Left lung (tissue), 10 donors: ENCODE data around the gene OSBP2. TPM values are rescaled to one million over a fixed set of nuclear protein-coding genes. Genes with fewer than 3 reads are reported as not detected.

ENCODE experiments used
- ATAC-seq: fragments of 200-7000 bp; cut with Tn5 transposase; one replicate; pipeline ENCODE4 v1.9.1; 2020; ENCODE audit warnings: moderate library complexity
- DNase-seq, 4 donors: peaks; one replicate each; pipeline ENCODE4 v3.0.0-alpha.2; 2013 to 2020
- H3K27ac ChIP-seq, 2 donors: fragments of 200-600 bp; sonication (generic) in 1 of 2; one replicate each; pipeline versions ENCODE4 v1.5.0 to v1.8.0; 2020 to 2021
- H3K27me3 ChIP-seq, 2 donors: fragments of 200-600 bp; sonication (generic) in 1 of 2; one replicate each; pipeline versions ENCODE4 v1.5.0 to v1.8.0; 2020 to 2021
- H3K36me3 ChIP-seq, 2 donors: fragments of 200-600 bp; sonication (generic) in 1 of 2; one replicate each; pipeline versions ENCODE4 v1.5.0 to v1.8.0; 2020 to 2021
- H3K4me1 ChIP-seq, 2 donors: fragments of 200-600 bp; one replicate each; pipeline ENCODE4 v1.8.0; 2021
- H3K4me3 ChIP-seq, 2 donors: fragments of 200-600 bp; sonication (generic) in 1 of 2; one replicate each; pipeline versions ENCODE4 v1.5.0 to v1.8.0; 2020 to 2021; ENCODE audit warnings: mild to moderate bottlenecking in 1 of 2
- H3K9me3 ChIP-seq, 2 donors: fragments of 200-600 bp; sonication (generic) in 1 of 2; one replicate each; pipeline versions ENCODE4 v1.5.0 to v1.8.0; 2020 to 2021
- intact Hi-C, 2 donors: fragments of 100-400 bp; cut with DNase I; formaldehyde crosslinking; loops; one replicate each; pipeline versions ENCODE4 v1.11.2 to v1.14.2; 2022
- polyA plus RNA-seq, 6 donors: library from polyadenylated mRNA; unstranded; fragments of 120-200 nt; gene quantifications; one replicate each; pipeline ENCODE4 v1.2.1, GENCODE V29; 2013; ENCODE audit not compliant: insufficient read length in 6 of 6
- total RNA-seq, 2 donors: library from RNA; stranded (reverse); fragmentation: NEBNext Ultra II Directional; extraction: Animal tissue kit (Norgen Biotek cat#: 25700); gene quantifications; one replicate each; pipeline ENCODE4 v1.2.1, GENCODE V29; 2021
- TF ChIP-seq, protein P1 (sequence below), 2 donors: fragments of 200-600 bp; sonication (generic) in 1 of 2; IDR thresholded peaks; one replicate each; pipeline versions ENCODE4 v1.5.0 to v1.8.0; 2021; ENCODE audit warnings: antibody characterized with exemption in 2 of 2
- donor health status: DM: no; HTN: yes; CAD: no.
- donor health status: DM: no; HTN: no; CAD: no.

Gene OSBP2
- total and polyA plus RNA-seq, 8 donors: 4.0 to 21.0 (median 15.8) TPM

DNA sequence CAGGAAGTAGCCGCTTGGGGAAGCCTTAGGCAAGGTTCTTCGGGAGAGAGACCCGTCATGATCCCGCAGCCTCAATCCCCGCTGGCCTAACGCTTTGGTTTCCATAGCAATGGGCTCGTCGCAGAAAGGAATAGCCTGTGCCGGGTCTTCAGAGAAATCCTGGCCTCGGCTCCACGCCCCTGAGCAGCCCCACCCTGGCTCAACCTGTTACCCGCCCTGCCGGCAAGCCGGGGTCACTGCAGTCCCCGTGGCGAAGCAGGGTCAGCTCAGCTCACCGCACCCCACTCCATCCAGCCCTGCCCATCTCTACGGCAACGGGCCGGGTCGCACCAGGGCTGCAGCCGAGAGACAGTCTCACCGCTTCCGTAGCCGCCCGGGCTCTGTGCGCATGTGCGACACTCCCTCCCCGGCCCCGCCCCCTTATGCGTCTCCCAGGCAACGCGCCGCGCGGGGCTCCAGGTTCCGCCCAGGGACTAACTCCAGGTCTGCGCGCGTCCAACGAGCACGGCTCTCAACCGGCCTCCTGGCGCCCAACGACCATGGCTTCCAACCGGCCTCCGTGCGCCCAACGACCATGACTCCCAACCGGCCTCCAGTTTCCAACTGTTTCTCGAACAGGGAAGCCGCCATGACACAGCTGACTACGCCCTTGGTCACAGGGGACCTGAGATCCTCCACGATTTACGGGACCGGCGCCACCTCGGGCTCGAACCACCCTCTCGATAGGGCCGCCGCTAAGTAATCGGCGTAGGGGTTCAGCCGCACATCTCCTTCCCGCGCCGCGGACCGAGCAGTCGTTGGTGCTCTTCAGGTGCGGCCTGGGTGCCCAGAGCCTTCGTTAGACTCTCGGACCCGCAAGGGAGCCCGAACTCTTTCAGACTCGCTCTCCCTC lies 26.9 kb upstream of the OSBP2 start, which contains the start of gene DUSP18:
DUSP18 (minus strand) TSS at position 382 of the 892 bp plus-strand sequence. CDS start 3,872 bp downstream, outside the sequence.
- TF ChIP-seq, protein P1, sequence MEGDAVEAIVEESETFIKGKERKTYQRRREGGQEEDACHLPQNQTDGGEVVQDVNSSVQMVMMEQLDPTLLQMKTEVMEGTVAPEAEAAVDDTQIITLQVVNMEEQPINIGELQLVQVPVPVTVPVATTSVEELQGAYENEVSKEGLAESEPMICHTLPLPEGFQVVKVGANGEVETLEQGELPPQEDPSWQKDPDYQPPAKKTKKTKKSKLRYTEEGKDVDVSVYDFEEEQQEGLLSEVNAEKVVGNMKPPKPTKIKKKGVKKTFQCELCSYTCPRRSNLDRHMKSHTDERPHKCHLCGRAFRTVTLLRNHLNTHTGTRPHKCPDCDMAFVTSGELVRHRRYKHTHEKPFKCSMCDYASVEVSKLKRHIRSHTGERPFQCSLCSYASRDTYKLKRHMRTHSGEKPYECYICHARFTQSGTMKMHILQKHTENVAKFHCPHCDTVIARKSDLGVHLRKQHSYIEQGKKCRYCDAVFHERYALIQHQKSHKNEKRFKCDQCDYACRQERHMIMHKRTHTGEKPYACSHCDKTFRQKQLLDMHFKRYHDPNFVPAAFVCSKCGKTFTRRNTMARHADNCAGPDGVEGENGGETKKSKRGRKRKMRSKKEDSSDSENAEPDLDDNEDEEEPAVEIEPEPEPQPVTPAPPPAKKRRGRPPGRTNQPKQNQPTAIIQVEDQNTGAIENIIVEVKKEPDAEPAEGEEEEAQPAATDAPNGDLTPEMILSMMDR (IDR thresholded peaks at IDR 0.05): peak; percentile 10 to 58
- H3K27me3 ChIP-seq: peaks cover 0 to 12% of the 10 kb centered on the region in 2 donors
- H3K36me3 ChIP-seq: peaks cover 0 to 13% of the 10 kb centered on the region in 2 donors
- H3K4me1 ChIP-seq: peaks cover 0 to 19% of the 10 kb centered on the region in 2 donors
- H3K9me3 ChIP-seq: no peaks in the 10 kb centered on the region
- intact Hi-C loops: no loop called here
- DNase-seq (peak; percentile 90 to 100 (median 94)), ATAC-seq (peak; percentile 96)
- peak within 1 kb of the TSS; percentile 53 to 80 for H3K27ac ChIP-seq
- peak within 1 kb of the TSS; percentile 70 to 81 for H3K4me3 ChIP-seq

DNA sequence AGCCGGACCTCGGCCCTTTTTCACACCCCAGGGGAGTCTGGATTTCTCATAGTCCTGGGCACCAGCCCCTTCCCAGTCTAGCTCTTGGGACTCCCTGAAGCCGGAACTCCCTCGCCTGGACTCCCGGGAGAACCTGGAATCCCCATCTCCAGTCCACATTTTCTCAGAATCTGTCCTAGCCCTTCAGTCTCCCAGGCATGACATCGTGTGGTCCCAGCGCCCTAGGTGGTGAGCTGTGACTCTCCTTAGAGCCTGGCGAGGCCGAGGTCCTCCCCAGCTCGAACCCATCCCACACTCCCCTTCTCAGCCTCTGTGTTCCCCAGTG lies 26.3 kb upstream of the OSBP2 start:
- peak in 1 of 4 donors; percentile 4 for DNase-seq
- no peaks in the 10 kb centered on the region for H3K9me3 ChIP-seq
- peak; percentile 1 for ATAC-seq
- intact Hi-C loops: no loop called here
- H3K4me3 ChIP-seq: peak overlapping the region; percentile 70 to 81
- peaks cover 0 to 7% of the 10 kb centered on the region in 2 donors for H3K36me3 ChIP-seq
- H3K27ac ChIP-seq: peak overlapping the region in 1 of 2 donors; percentile 80
- peaks cover 0 to 12% of the 10 kb centered on the region in 2 donors for H3K27me3 ChIP-seq
- TF ChIP-seq, protein P1 (IDR thresholded peaks at IDR 0.05): no peak
- peaks cover 0 to 19% of the 10 kb centered on the region in 2 donors for H3K4me1 ChIP-seq

DNA sequence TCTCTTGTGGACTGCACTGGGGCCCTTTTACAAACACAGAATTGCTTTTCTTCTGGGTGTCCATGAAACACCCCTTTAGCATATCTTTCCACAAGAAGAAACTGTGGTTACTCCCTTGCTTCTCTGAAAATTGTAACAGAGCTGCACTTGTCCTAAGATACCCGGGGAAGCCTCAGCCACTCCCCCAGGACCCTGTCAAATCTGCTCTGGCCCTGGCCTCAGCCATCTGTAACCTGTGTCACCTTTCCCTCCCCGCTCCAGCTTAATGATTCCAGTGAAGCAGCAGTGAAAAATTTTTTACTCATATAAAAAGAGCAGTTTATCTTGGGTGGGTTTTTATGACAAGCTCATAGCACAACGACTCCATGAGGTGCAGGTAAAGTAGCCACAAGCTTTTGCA lies 23.6 kb upstream of the OSBP2 start:
- ATAC-seq: no peak
- Histone ChIP-seq H3K27ac (no peak overlapping the region), H3K4me1 (peaks cover 0 to 15% of the 10 kb centered on the region in 2 donors), H3K36me3 (no peaks in the 10 kb centered on the region), H3K27me3 (peaks cover 0 to 12% of the 10 kb centered on the region in 2 donors), H3K4me3 (no peak overlapping the region), H3K9me3 (no peaks in the 10 kb centered on the region)
- TF ChIP-seq, protein P1 (IDR thresholded peaks at IDR 0.05): no peak
- no peak for DNase-seq
- intact Hi-C loops: no loop called here

DNA sequence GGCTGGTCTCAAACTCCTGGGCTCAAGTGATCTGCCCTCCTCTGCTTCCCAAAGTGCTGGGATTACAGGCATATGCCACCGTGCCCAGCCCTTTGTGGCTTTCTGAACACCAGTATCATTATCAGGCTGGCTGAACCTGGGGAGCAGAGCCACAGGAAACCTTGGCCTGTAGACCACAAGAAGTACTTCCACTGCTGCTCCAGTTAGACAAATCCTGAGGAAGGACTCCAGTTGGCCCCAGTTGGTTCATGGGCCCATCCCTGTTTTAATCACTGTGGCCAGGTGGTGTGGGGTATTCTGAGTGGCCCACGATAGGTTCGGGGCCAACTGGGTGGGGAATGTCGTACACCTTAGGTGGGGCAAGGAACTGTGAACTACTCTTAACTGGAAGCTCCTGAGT lies 21.5 kb upstream of the OSBP2 start:
- no peaks in the 10 kb centered on the region for H3K36me3 ChIP-seq
- TF ChIP-seq, protein P1 (IDR thresholded peaks at IDR 0.05): no peak
- peaks cover 0 to 3% of the 10 kb centered on the region in 2 donors for H3K4me1 ChIP-seq
- ATAC-seq (no peak), DNase-seq (no peak)
- intact Hi-C loops: no loop called here
- H3K27me3 ChIP-seq: peaks cover 0 to 17% of the 10 kb centered on the region in 2 donors
- no peaks in the 10 kb centered on the region for H3K9me3 ChIP-seq
- no peak overlapping the region for H3K27ac ChIP-seq
- H3K4me3 ChIP-seq: no peak overlapping the region

DNA sequence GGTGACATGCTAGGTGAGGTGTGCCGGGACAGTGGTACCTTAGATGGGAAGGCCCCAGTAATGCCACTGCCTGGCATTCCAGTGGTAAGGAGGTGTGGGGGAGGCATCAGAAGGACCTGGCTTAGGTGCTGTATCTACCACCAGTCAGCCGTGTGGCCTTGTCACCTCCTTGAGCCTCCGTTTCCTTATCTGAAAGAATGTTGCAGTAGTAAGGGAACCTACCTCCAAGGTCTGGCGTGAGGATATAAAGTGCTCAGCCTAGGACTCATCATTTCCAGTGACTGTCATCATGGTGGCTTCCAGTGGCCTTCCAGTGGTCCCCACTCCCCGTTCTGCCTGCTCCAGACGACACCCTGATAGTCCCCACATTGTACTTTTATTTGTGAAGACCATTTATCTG lies 20.2 kb upstream of the OSBP2 start:
- Histone ChIP-seq H3K36me3 (no peaks in the 10 kb centered on the region), H3K9me3 (no peaks in the 10 kb centered on the region), H3K4me3 (no peak overlapping the region), H3K27ac (no peak overlapping the region), H3K4me1 (no peaks in the 10 kb centered on the region), H3K27me3 (peaks cover 0 to 6% of the 10 kb centered on the region in 2 donors)
- DNase-seq (no peak), ATAC-seq (no peak)
- intact Hi-C loops: no loop called here
- TF ChIP-seq, protein P1 (IDR thresholded peaks at IDR 0.05): no peak
